Measurements from ENCODE around the gene CFAP97D2.
"Not testable (repeated sequence)": the region's sequence is repeated elsewhere in the genome, so short reads cannot be mapped to it uniquely, and the experiment has no call there.

Gene CFAP97D2

DNA sequence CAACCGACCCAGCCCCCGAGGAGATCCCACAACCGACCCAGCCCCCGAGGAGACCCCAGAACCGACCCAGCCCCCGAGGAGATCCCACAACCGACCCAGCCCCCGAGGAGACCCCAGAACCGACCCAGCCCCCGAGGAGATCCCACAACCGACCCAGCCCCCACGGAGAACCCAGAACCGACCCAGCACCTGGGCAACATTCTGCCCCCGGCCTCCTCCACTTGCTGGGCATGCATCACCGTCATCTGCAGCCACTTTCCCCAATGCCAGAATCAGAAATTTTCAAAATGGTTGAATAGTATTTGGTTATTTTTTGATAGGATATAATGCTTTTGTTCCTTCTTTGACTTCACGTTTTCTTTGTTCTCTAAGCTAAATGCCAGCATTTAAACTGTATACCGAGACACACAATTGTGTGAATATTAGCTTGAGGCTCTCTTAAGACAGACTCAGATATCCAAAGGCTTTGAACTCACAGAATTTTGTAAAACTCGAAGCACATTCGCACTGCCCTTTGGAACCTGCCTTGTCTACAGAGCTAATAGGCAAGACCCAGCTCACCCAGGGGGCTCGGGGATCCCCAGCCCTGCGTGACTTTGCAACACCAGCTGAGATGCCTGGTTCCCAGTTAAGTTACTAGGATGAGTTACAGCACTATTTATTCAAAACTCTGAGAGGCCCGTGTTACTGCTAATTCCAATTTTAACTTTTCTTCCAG lies 31.1 kb upstream of the CFAP97D2 start:
- Histone ChIP-seq H3K9ac (ENCODE audit: insufficient read length) (no peak overlapping the region), H3K4me3 (no peak overlapping the region)

DNA sequence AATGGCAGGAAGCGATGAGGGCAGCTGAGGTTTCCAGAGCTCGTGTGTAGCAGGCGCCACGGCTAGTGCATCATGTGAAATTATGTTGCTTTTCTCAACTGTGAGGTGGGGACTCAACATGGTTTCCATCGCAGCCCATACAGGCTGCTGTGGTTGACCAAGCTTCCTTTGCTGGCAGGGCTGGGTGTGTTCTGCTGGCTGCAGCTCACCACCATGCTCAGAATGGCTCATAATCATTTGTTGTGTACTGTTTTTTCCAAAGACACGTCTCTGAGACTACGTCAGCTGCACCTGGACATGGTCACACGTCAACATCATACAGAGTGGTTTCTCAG lies 30.6 kb upstream of the CFAP97D2 start:
- no peak for DNase-seq (ENCODE audit: low read depth, low spot score)
- no peak for TF ChIP-seq EZH2 (IDR thresholded peaks at IDR 0.05)
- TF ChIP-seq FOXP2 (optimal IDR thresholded peaks at IDR 0.05; ENCODE audit: control extremely low read depth, extremely low read length, insufficient read depth): no peak
- TF ChIP-seq POLR2AphosphoS5 (IDR thresholded peaks at IDR 0.05; ENCODE audit: borderline replicate concordance, low read depth, low read length): no peak
- Histone ChIP-seq H3K4me3 (no peak overlapping the region), H3K36me3 (ENCODE audit: insufficient read depth, low read length) (no peaks in the 10 kb centered on the region), H3K9me3 (ENCODE audit: low read depth, low read length) (no peaks in the 10 kb centered on the region), H3K9ac (ENCODE audit: insufficient read length) (no peak overlapping the region), H3K27ac (no peak overlapping the region)

More for the DNA sequence above, 31.1 kb upstream of the CFAP97D2 start:
- no peaks in the 10 kb centered on the region for H3K9me3 ChIP-seq (ENCODE audit: low read depth, low read length)
- no peak overlapping the region for H3K27ac ChIP-seq
- H3K36me3 ChIP-seq (ENCODE audit: insufficient read depth, low read length): no peaks in the 10 kb centered on the region
- no peak for TF ChIP-seq EZH2 (IDR thresholded peaks at IDR 0.05)
- TF ChIP-seq FOXP2 (optimal IDR thresholded peaks at IDR 0.05; ENCODE audit: control extremely low read depth, extremely low read length, insufficient read depth): no peak
- no peak for TF ChIP-seq POLR2AphosphoS5 (IDR thresholded peaks at IDR 0.05; ENCODE audit: borderline replicate concordance, low read depth, low read length)
- DNase-seq (ENCODE audit: low read depth, low spot score): no peak

DNA sequence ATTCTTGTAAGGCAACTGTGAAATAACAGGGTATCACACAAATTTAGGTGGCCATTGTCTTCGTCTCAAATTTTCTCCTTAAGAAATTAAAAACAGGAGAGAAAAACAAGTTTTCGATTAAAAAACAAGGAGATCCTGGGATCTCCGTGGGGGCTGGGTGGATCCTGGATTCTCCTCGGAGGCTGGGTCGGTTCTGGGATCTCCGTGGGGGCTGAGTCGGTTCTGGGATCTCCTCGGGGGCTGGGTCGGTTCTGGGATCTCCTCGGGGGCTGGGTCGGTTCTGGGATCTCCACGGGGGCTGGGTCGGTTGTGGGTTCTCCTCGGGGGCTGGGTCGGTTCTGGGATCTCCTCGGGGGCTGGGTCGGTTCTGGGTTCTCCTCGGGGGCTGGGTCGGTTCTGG lies 30.2 kb upstream of the CFAP97D2 start:
- not testable (repeated sequence) for H3K27ac ChIP-seq; DNase-seq (ENCODE audit: low read depth, low spot score); H3K9me3 ChIP-seq (ENCODE audit: low read depth, low read length); H3K4me3 ChIP-seq; H3K9ac ChIP-seq (ENCODE audit: insufficient read length); H3K36me3 ChIP-seq (ENCODE audit: insufficient read depth, low read length)

DNA sequence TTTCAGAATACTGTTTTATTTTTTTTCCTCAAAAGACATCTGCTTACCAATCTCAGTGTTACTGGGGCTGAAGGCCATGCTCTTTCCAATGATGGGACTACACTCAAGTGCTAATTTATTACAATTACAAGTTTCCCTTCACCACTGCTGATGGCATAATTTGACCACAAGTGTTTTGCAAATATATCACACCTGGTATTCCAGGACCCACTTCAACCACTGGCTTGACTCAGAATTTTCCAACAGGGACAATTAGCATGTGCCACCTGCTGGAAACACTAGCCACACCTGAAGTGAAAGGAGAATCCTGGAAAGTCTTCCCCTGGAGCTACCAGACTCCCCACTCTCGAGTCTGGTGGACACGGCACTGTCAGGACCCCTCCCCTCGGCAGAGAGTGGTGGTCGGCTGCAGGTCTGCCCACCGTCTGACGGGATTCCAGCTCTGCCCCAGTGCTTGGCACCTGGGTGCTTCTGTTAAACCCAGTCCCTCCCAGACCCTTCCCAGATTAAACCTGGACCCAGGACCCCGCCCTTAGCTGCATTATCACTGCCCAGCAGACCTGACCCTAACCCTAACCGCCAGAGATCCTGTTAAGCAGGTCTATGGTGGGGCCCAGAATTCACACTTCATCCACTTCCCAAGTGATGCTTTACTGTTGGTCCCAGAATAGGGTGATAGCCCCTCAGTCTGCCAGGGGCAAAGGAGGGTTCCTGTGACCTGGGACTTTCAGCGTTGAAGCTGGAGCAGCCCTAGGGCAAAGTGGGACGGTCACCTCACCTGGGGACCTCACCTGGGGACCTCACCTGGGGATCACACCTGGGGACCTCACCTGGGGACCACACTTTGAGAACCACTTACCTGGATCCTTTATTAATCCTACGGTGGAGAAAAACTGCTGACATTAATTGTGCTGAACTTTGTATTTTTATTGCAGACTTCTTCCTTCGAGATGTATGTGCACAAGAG lies 29.0 kb upstream of the CFAP97D2 start:
- H3K9ac ChIP-seq (ENCODE audit: insufficient read length): no peak overlapping the region
- H3K4me3 ChIP-seq: no peak overlapping the region
- no peaks in the 10 kb centered on the region for H3K9me3 ChIP-seq (ENCODE audit: low read depth, low read length)
- TF ChIP-seq EZH2 (IDR thresholded peaks at IDR 0.05): no peak
- H3K27ac ChIP-seq: no peak overlapping the region
- no peak for DNase-seq (ENCODE audit: low read depth, low spot score)
- H3K36me3 ChIP-seq (ENCODE audit: insufficient read depth, low read length): no peaks in the 10 kb centered on the region

DNA sequence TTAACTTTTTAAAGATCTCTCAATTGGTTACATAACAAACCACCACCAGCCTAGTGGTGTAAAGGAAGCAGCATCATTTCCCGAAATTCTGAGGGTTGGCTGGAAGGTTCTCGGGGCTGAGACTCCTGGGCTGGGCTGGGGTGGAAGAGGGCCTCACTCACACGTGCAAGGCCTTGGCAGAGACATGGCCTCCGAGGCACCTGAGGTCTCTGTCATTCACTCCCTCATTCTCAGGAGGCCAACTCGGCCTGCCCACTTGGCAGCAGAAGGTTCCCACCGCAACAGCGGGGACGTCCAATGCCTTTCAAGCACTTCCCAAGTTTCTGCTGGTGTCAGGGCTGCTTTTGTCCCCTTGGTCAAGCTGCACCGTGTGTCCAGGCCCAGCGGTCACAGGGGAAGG lies 28.0 kb upstream of the CFAP97D2 start:
- no peaks in the 10 kb centered on the region for H3K9me3 ChIP-seq (ENCODE audit: low read depth, low read length)
- DNase-seq (ENCODE audit: low read depth, low spot score): no peak
- H3K36me3 ChIP-seq (ENCODE audit: insufficient read depth, low read length): no peaks in the 10 kb centered on the region
- no peak overlapping the region for H3K9ac ChIP-seq (ENCODE audit: insufficient read length)
- H3K27ac ChIP-seq: no peak overlapping the region
- H3K4me3 ChIP-seq: no peak overlapping the region
- no peak for TF ChIP-seq POLR2AphosphoS5 (IDR thresholded peaks at IDR 0.05; ENCODE audit: borderline replicate concordance, low read depth, low read length)
- TF ChIP-seq EZH2 (IDR thresholded peaks at IDR 0.05): no peak
- no peak for TF ChIP-seq FOXP2 (optimal IDR thresholded peaks at IDR 0.05; ENCODE audit: control extremely low read depth, extremely low read length, insufficient read depth)

DNA sequence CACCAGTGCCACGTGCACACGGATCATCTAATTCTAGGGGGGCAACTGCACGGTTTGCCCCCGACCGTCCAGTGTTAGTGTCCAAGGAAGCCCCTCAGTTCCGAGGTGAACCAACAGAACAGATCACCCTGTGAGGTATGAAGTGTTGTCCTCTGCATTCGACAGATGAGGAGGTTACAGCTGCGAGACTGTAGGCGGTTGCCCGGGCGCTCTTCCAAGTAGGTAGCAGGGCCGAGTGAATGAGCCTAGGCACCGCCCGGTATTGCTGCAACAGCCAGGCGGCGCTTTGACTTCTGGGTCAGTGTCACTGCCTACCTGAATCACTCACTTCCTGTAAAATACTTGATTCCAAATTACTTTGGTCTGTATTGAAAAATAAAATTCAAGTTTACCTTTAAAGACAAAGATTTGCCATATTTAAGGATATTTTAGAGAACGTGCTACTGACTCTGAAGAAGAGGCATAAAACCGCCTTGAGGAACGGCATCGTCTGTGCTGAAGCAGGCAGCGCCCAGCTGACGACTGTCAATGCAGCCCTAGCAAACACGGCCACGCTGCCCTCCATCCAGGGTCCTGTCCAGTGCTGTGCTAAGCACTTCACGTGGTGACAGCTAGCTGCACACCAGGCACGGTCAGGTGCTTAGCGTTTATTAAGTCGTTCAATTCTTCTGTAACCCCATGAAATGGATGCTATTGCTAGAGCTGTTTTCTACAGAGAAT lies 27.3 kb upstream of the CFAP97D2 start:
- Histone ChIP-seq H3K9ac (ENCODE audit: insufficient read length) (no peak overlapping the region), H3K9me3 (ENCODE audit: low read depth, low read length) (no peaks in the 10 kb centered on the region), H3K4me3 (no peak overlapping the region), H3K36me3 (ENCODE audit: insufficient read depth, low read length) (no peaks in the 10 kb centered on the region), H3K27ac (no peak overlapping the region)
- DNase-seq (ENCODE audit: low read depth, low spot score): no peak
- TF ChIP-seq FOXP2 (optimal IDR thresholded peaks at IDR 0.05; ENCODE audit: control extremely low read depth, extremely low read length, insufficient read depth) (no peak), POLR2AphosphoS5 (IDR thresholded peaks at IDR 0.05; ENCODE audit: borderline replicate concordance, low read depth, low read length) (no peak), EZH2 (IDR thresholded peaks at IDR 0.05) (no peak)

DNA sequence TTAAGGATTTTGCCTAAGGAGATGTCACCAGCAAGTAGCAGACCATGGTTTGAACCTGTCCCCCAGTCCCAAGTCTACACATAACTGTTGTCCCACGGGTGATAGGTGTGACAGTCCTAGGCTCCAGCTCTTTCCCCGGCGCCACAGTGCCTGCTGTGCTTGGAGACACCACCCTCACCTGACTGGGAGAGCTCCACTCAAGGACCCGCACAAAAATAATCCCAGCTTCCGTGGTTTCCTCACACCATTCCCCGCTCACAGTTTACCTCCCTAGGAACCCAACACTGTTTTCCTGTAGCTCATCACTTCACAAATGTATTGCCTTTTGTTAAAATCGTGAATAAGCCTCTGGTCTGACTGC lies 26.8 kb upstream of the CFAP97D2 start:
- H3K27ac ChIP-seq: no peak overlapping the region
- no peak overlapping the region for H3K4me3 ChIP-seq
- no peaks in the 10 kb centered on the region for H3K36me3 ChIP-seq (ENCODE audit: insufficient read depth, low read length)
- TF ChIP-seq EZH2 (IDR thresholded peaks at IDR 0.05) (no peak), FOXP2 (optimal IDR thresholded peaks at IDR 0.05; ENCODE audit: control extremely low read depth, extremely low read length, insufficient read depth) (no peak), POLR2AphosphoS5 (IDR thresholded peaks at IDR 0.05; ENCODE audit: borderline replicate concordance, low read depth, low read length) (no peak)
- H3K9me3 ChIP-seq (ENCODE audit: low read depth, low read length): no peaks in the 10 kb centered on the region
- no peak for DNase-seq (ENCODE audit: low read depth, low spot score)
- H3K9ac ChIP-seq (ENCODE audit: insufficient read length): no peak overlapping the region

DNA sequence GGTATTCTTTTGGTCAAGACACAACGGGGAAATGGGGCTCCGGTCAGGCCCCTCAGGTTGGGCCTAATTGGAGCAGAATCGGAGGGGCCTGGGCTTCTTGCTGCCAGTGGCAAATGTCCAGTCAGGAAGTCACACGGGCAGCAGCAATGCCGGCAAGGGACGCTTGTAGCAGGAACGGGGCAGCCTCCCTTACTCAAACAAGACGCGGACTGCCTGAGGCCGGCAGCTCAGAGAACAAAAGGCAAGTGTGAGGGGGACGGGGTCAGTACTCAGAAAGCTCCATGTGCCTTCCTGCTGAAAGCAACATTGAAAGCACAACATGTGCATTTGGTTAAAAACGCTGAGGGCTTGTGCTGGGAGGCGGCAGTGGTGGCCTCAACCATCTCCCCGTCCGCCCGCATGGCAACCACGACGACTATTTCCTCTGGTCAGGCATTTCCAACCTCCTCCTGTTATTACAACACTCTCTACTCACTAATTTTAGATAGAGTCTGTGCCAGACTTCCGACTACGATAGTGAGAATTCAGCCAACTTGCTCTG lies 26.2 kb upstream of the CFAP97D2 start:
- no peak for TF ChIP-seq EZH2 (IDR thresholded peaks at IDR 0.05)
- TF ChIP-seq FOXP2 (optimal IDR thresholded peaks at IDR 0.05; ENCODE audit: control extremely low read depth, extremely low read length, insufficient read depth): no peak
- no peak for TF ChIP-seq POLR2AphosphoS5 (IDR thresholded peaks at IDR 0.05; ENCODE audit: borderline replicate concordance, low read depth, low read length)
- no peaks in the 10 kb centered on the region for H3K9me3 ChIP-seq (ENCODE audit: low read depth, low read length)
- DNase-seq (ENCODE audit: low read depth, low spot score): no peak
- no peak overlapping the region for H3K4me3 ChIP-seq
- H3K27ac ChIP-seq: no peak overlapping the region
- no peaks in the 10 kb centered on the region for H3K36me3 ChIP-seq (ENCODE audit: insufficient read depth, low read length)
- H3K9ac ChIP-seq (ENCODE audit: insufficient read length): no peak overlapping the region

Measured in SK-N-MC (cell line).